Measurements from ENCODE around the gene HOXA9.

GRCh38 chr7:27200761-27201579 is 35.6 kb upstream of the HOXA9 start:
- TF ChIP-seq, protein P1, sequence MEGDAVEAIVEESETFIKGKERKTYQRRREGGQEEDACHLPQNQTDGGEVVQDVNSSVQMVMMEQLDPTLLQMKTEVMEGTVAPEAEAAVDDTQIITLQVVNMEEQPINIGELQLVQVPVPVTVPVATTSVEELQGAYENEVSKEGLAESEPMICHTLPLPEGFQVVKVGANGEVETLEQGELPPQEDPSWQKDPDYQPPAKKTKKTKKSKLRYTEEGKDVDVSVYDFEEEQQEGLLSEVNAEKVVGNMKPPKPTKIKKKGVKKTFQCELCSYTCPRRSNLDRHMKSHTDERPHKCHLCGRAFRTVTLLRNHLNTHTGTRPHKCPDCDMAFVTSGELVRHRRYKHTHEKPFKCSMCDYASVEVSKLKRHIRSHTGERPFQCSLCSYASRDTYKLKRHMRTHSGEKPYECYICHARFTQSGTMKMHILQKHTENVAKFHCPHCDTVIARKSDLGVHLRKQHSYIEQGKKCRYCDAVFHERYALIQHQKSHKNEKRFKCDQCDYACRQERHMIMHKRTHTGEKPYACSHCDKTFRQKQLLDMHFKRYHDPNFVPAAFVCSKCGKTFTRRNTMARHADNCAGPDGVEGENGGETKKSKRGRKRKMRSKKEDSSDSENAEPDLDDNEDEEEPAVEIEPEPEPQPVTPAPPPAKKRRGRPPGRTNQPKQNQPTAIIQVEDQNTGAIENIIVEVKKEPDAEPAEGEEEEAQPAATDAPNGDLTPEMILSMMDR (IDR thresholded peaks at IDR 0.05; ENCODE audit: poor library complexity): no peak
- TF ChIP-seq EZH2 (IDR thresholded peaks at IDR 0.05; ENCODE audit: borderline replicate concordance) (no peak), EZH2phosphoT487 (IDR thresholded peaks at IDR 0.05; ENCODE audit: low read depth, severe bottlenecking, unreplicated experiment) (no peak)

Data from hepatocyte (in vitro differentiated cells).